GM18907 (cell line): Measurements from ENCODE around the gene KRT78.
"Not testable (repeated sequence)": the region's sequence is repeated elsewhere in the genome, so short reads cannot be mapped to it uniquely, and the experiment has no call there.

Experiments
- ATAC-seq: cut with Tn5 transposase; IDR thresholded peaks from one replicate; pipeline ENCODE4 v1.9.1; 2021; ENCODE audit warnings: mild to moderate bottlenecking, moderate library complexity; ENCODE audit not compliant: unreplicated experiment

The KRT78 gene

GRCh38 chr12:52848661-52849255 lies at the start of gene KRT78:
TSS of gene KRT78 (minus strand) at chr12:52848994. CDS start at chr12:52848930, 64 bp downstream.
- ATAC-seq: no peak

GRCh38 chr12:52896190-52897100 lies 47.7 kb upstream of the KRT78 start:
- no peak for ATAC-seq

GRCh38 chr12:52895726-52896189 lies 47.0 kb upstream of the KRT78 start:
- no peak for ATAC-seq

GRCh38 chr12:52892974-52893373 lies 44.2 kb upstream of the KRT78 start:
- ATAC-seq: no peak

- ATAC-seq: no peak
These were observed 43.5 kb upstream of the KRT78 start for GRCh38 chr12:52892207-52892852.

GRCh38 chr12:52891044-52891443 lies 42.2 kb upstream of the KRT78 start:
- no peak for ATAC-seq

- ATAC-seq: no peak
These were observed 41.6 kb upstream of the KRT78 start for GRCh38 chr12:52890417-52890816.

GRCh38 chr12:52884526-52885293 lies 35.9 kb upstream of the KRT78 start:
- no peak for ATAC-seq

GRCh38 chr12:52880499-52880898 lies 31.7 kb upstream of the KRT78 start:
- ATAC-seq: not testable (repeated sequence)

- ATAC-seq: peak; percentile 64
These were observed 30.9 kb upstream of the KRT78 start for GRCh38 chr12:52879394-52880351.

GRCh38 chr12:52878507-52879393 lies 30.0 kb upstream of the KRT78 start:
- ATAC-seq: no peak

- ATAC-seq: no peak
These were observed 28.4 kb upstream of the KRT78 start for GRCh38 chr12:52877242-52877641.

GRCh38 chr12:52876372-52876771 lies 27.6 kb upstream of the KRT78 start:
- no peak for ATAC-seq

GRCh38 chr12:52874573-52875435 lies 26.0 kb upstream of the KRT78 start:
- no peak for ATAC-seq

- no peak for ATAC-seq
These were observed 25.2 kb upstream of the KRT78 start for GRCh38 chr12:52873832-52874572.

GRCh38 chr12:52873513-52873831 lies 24.7 kb upstream of the KRT78 start:
- ATAC-seq: no peak

GRCh38 chr12:52872644-52873389 lies 24.0 kb upstream of the KRT78 start:
- no peak for ATAC-seq
